Measurements from ENCODE around the gene PHF14. TPM values are rescaled to one million over a fixed set of nuclear protein-coding genes. Genes with fewer than 3 reads are reported as not detected.
A peak's percentile ranks its signal among the peaks of the same experiment; 100 is the strongest.

PHF14 gene
- total RNA-seq, 1 donor from 2014 or later, result 63.9 TPM

DNA sequence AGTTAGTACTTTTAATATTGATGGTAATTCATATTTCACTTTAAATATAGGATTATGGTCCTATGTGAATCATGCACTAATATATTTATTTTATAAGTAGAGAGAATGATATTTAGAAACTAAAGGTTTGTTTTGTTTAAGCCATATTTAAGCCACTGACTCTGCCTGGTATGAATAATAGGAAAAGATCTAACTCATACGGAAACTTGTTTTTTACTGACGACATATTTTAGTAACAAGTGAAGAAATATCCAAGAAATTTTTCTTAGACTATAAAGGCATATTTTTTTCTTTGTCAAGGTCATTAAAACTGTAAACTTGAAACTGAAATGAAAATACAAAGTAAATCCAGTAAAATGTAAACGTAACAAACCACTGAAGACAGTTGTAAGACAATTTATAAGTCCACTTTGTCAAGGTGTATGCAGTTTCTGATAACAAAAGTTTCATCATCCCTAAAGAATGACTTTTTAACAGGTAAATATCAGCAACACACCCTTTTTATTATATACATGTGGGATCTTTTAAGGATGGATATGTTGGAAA lies 147.1 kb downstream of the PHF14 start:
- H3K27me3 Mint-ChIP-seq, result no peaks in the 10 kb centered on the region
- TF ChIP-seq, protein P1, sequence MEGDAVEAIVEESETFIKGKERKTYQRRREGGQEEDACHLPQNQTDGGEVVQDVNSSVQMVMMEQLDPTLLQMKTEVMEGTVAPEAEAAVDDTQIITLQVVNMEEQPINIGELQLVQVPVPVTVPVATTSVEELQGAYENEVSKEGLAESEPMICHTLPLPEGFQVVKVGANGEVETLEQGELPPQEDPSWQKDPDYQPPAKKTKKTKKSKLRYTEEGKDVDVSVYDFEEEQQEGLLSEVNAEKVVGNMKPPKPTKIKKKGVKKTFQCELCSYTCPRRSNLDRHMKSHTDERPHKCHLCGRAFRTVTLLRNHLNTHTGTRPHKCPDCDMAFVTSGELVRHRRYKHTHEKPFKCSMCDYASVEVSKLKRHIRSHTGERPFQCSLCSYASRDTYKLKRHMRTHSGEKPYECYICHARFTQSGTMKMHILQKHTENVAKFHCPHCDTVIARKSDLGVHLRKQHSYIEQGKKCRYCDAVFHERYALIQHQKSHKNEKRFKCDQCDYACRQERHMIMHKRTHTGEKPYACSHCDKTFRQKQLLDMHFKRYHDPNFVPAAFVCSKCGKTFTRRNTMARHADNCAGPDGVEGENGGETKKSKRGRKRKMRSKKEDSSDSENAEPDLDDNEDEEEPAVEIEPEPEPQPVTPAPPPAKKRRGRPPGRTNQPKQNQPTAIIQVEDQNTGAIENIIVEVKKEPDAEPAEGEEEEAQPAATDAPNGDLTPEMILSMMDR (IDR thresholded peaks at IDR 0.05; ENCODE audit: unreplicated experiment), result no peak
- no peak overlapping the region for H3K27ac Mint-ChIP-seq
- H3K4me1 Mint-ChIP-seq (ENCODE audit: low read depth), result peaks cover 1% of the 10 kb centered on the region
- H3K4me3 Mint-ChIP-seq (ENCODE audit: low read depth), result no peak overlapping the region
- no peak for DNase-seq (ENCODE audit: low spot score, unreplicated experiment)
- H3K9me3 Mint-ChIP-seq (ENCODE audit: low read depth), result no peaks in the 10 kb centered on the region
- peaks cover 4% of the 10 kb centered on the region for H3K36me3 Mint-ChIP-seq (ENCODE audit: insufficient read depth)

DNA sequence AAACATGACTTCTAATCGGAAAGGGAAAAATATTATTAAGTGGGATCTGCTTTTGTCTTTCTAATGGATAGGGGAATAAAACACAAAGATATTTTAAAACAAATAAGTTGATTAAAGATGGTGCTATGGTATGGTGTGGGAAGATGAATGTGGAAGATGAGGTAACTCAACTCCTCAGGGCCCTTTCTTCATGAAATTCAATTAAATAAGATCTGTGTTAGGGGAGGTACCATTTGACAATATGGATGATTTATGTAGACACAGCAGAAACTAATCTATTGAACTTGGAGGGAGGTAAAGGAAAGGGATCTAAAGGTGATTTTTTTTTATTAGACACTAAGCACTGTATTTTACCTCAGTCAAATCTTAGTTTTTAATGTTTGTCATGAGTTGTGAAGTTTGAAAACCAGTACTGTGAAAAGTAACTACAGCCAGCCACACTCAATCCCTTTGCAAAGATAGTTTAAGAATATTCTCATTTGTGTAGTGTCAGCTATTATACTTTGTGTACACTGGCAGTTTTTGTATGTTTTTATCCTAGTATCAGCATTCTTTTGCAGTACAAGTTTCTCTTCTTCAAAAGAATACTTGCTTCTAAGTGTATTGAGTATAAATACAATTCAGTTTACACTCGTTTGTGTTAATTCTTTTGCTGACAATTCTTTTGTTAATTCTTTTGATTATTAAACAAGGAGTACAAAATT lies 151.3 kb downstream of the PHF14 start:
- DNase-seq (ENCODE audit: low spot score, unreplicated experiment), result no peak
- peaks cover 1% of the 10 kb centered on the region for H3K4me1 Mint-ChIP-seq (ENCODE audit: low read depth)
- H3K4me3 Mint-ChIP-seq (ENCODE audit: low read depth), result no peak overlapping the region
- no peak overlapping the region for H3K27ac Mint-ChIP-seq
- H3K27me3 Mint-ChIP-seq, result no peaks in the 10 kb centered on the region
- H3K9me3 Mint-ChIP-seq (ENCODE audit: low read depth), result no peaks in the 10 kb centered on the region
- H3K36me3 Mint-ChIP-seq (ENCODE audit: insufficient read depth), result peaks cover 6% of the 10 kb centered on the region
- TF ChIP-seq, protein P1 (IDR thresholded peaks at IDR 0.05; ENCODE audit: unreplicated experiment), result no peak

DNA sequence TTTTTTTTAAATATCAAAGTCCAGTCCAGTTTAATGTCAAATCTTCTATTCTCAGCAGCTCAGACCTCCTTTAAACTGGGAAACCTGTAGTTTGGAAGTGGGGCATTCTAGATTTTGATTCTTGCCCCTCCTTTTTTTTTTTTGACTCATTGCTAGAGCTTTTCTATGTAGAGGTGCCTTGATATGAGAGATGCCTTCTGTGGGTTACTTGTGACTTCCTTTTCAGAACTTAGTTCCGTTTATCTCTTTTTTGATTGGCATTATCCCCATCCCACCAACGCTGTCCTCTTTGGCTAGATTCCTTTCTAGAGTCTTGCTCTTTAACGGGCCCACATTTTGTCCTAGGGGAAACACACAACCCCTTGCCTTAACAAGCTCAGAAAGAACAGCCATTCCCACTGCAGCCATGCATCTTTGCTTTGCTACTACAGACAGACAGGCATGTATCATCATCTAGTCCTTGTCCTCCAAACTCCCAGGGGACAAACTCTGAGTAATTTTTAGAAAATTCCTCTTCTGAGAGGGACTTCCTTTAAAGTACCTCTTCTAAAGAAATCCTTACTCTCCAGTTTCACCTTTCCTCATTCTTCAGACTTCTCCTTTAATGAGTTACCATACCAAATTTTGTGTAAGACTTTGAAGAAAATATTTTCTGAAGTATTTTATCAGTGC lies 153.6 kb downstream of the PHF14 start:
- no peak overlapping the region for H3K4me3 Mint-ChIP-seq (ENCODE audit: low read depth)
- DNase-seq (ENCODE audit: low spot score, unreplicated experiment), result no peak
- H3K4me1 Mint-ChIP-seq (ENCODE audit: low read depth), result peaks cover 1% of the 10 kb centered on the region
- H3K27me3 Mint-ChIP-seq, result no peaks in the 10 kb centered on the region
- H3K36me3 Mint-ChIP-seq (ENCODE audit: insufficient read depth), result peaks cover 6% of the 10 kb centered on the region
- TF ChIP-seq, protein P1 (IDR thresholded peaks at IDR 0.05; ENCODE audit: unreplicated experiment), result no peak
- no peaks in the 10 kb centered on the region for H3K9me3 Mint-ChIP-seq (ENCODE audit: low read depth)
- H3K27ac Mint-ChIP-seq, result peak overlapping the region; percentile 43

DNA sequence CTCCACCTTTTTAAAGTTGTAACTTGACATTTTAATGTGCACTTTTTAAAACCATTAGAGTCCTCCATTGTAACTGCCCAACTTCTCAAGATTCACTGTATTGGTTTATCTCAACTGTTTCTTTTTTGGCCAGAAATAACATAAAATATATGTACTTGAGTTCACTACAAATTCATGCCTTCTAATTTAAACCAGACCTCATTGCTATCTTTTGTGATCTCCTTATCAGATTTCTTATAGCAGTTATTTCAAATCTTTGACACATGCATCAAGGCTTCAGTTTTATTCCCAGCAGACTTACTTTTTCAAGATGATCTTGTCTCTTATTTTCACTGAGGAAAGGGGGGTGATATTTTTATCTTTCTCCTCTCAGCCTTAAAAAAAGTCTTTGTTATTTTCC lies 154.3 kb downstream of the PHF14 start:
- H3K27me3 Mint-ChIP-seq, result no peaks in the 10 kb centered on the region
- H3K4me1 Mint-ChIP-seq (ENCODE audit: low read depth), result peaks cover 2% of the 10 kb centered on the region
- TF ChIP-seq, protein P1 (IDR thresholded peaks at IDR 0.05; ENCODE audit: unreplicated experiment), result no peak
- no peak for DNase-seq (ENCODE audit: low spot score, unreplicated experiment)
- no peak overlapping the region for H3K27ac Mint-ChIP-seq
- H3K4me3 Mint-ChIP-seq (ENCODE audit: low read depth), result no peak overlapping the region
- H3K9me3 Mint-ChIP-seq (ENCODE audit: low read depth), result no peaks in the 10 kb centered on the region
- peaks cover 6% of the 10 kb centered on the region for H3K36me3 Mint-ChIP-seq (ENCODE audit: insufficient read depth)

DNA sequence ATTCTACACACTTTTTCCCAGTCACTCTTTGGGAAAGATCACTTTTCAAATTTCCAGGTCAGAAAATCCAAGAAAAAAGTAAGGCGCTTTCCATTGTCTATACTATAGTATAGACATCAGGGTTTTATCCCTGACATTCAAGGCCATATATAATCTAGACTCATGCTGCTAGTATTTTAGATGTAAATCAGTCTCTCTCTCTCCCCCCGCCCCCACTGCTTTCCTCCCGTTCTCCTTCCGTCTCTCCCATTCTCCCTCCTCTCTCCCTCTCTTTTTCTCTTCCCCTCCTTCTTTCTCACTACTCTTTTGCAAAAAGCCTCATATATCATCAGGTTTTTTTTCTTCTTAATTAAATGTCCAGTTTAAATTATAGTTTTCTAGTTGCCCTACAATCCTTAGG lies 154.8 kb downstream of the PHF14 start:
- Mint-ChIP-seq H3K27me3 (no peaks in the 10 kb centered on the region), H3K36me3 (ENCODE audit: insufficient read depth) (peaks cover 6% of the 10 kb centered on the region), H3K9me3 (ENCODE audit: low read depth) (no peaks in the 10 kb centered on the region), H3K27ac (peak overlapping the region; percentile 2), H3K4me1 (ENCODE audit: low read depth) (peaks cover 6% of the 10 kb centered on the region), H3K4me3 (ENCODE audit: low read depth) (no peak overlapping the region)
- DNase-seq (ENCODE audit: low spot score, unreplicated experiment), result no peak
- TF ChIP-seq, protein P1 (IDR thresholded peaks at IDR 0.05; ENCODE audit: unreplicated experiment), result no peak

Measured in progenitor cell of endocrine pancreas (in vitro differentiated cells).